ENCODE measurements around the gene FEN1. TPM values are rescaled to one million over a fixed set of nuclear protein-coding genes. Genes with fewer than 3 reads are reported as not detected.

Gene FEN1
- total and polyA plus RNA-seq, 8 donors: 13.9 to 42.4 (median 26.2) TPM

- TF ChIP-seq CTCF (IDR thresholded peaks at IDR 0.05): no peak
- Histone ChIP-seq H3K27me3 (no peaks in the 10 kb centered on the region), H3K4me1 (peaks cover 0 to 27% of the 10 kb centered on the region in 2 donors), H3K4me3 (no peak overlapping the region), H3K9me3 (no peaks in the 10 kb centered on the region), H3K36me3 (peaks cover 0 to 42% of the 10 kb centered on the region in 2 donors), H3K27ac (no peak overlapping the region)
- intact Hi-C loops (cut with DNase I): no loop called here
- ATAC-seq (no peak), DNase-seq (no peak)
Observed at GRCh38 chr11:61837411-61838005, 44.8 kb downstream of the FEN1 start.

GRCh38 chr11:61838501-61838900, 45.8 kb downstream of the FEN1 start:
- Histone ChIP-seq H3K4me3 (no peak overlapping the region), H3K4me1 (peaks cover 0 to 26% of the 10 kb centered on the region in 2 donors), H3K9me3 (no peaks in the 10 kb centered on the region), H3K27ac (no peak overlapping the region), H3K27me3 (no peaks in the 10 kb centered on the region), H3K36me3 (peaks cover 0 to 52% of the 10 kb centered on the region in 2 donors)
- intact Hi-C loops (cut with DNase I): no loop called here
- DNase-seq (no peak), ATAC-seq (no peak)
- no peak for TF ChIP-seq CTCF (IDR thresholded peaks at IDR 0.05)

- intact Hi-C loops (cut with DNase I): no loop called here
- no peak overlapping the region for H3K27ac ChIP-seq
- peaks cover 0 to 56% of the 10 kb centered on the region in 2 donors for H3K36me3 ChIP-seq
- peaks cover 0 to 22% of the 10 kb centered on the region in 2 donors for H3K4me1 ChIP-seq
- no peaks in the 10 kb centered on the region for H3K9me3 ChIP-seq
- no peak overlapping the region for H3K4me3 ChIP-seq
- TF ChIP-seq CTCF (IDR thresholded peaks at IDR 0.05): no peak
- no peak for DNase-seq
- no peaks in the 10 kb centered on the region for H3K27me3 ChIP-seq
- ATAC-seq: no peak
Observed at GRCh38 chr11:61838921-61839320, 46.2 kb downstream of the FEN1 start.

GRCh38 chr11:61839742-61840141, 47.0 kb downstream of the FEN1 start:
- Histone ChIP-seq H3K36me3 (peaks cover 0 to 63% of the 10 kb centered on the region in 2 donors), H3K27me3 (no peaks in the 10 kb centered on the region), H3K4me3 (no peak overlapping the region), H3K9me3 (no peaks in the 10 kb centered on the region), H3K4me1 (peaks cover 0 to 14% of the 10 kb centered on the region in 2 donors), H3K27ac (no peak overlapping the region)
- DNase-seq (no peak), ATAC-seq (no peak)
- TF ChIP-seq CTCF (IDR thresholded peaks at IDR 0.05): no peak
- intact Hi-C loops (cut with DNase I): no loop called here

GRCh38 chr11:61840371-61840770, 47.7 kb downstream of the FEN1 start:
- no peak for DNase-seq
- H3K36me3 ChIP-seq: peaks cover 0 to 69% of the 10 kb centered on the region in 2 donors
- no peak for ATAC-seq
- no peak overlapping the region for H3K4me3 ChIP-seq
- no peaks in the 10 kb centered on the region for H3K27me3 ChIP-seq
- TF ChIP-seq CTCF (IDR thresholded peaks at IDR 0.05): no peak
- no peak overlapping the region for H3K27ac ChIP-seq
- intact Hi-C loops (cut with DNase I): no loop called here
- no peaks in the 10 kb centered on the region for H3K9me3 ChIP-seq
- peaks cover 0 to 7% of the 10 kb centered on the region in 2 donors for H3K4me1 ChIP-seq
